Esophagus (tissue), 2 donors: ENCODE measurements around the gene STC2. TPM values are rescaled to one million over a fixed set of nuclear protein-coding genes. Genes with fewer than 3 reads are reported as not detected.

Experiments used
- H3K27ac ChIP-seq, 2 donors: one replicate each; pipeline ENCODE4 v1.5.1; 2013; ENCODE audit warnings: low read depth in 2 of 2, mild to moderate bottlenecking in 2 of 2, inconsistent platforms in 1 of 2, low read length in 1 of 2, moderate library complexity in 1 of 2
- H3K27me3 ChIP-seq, 2 donors: one replicate each; pipeline ENCODE4 v1.6.1; 2013; ENCODE audit warnings: low read length in 2 of 2, control low read depth in 1 of 2, mild to moderate bottlenecking in 1 of 2; ENCODE audit not compliant: insufficient read depth in 2 of 2, control insufficient read depth in 1 of 2
- H3K36me3 ChIP-seq, 2 donors: one replicate each; pipeline ENCODE4 v1.6.1; 2013; ENCODE audit warnings: low read length in 1 of 2; ENCODE audit not compliant: control insufficient read depth in 2 of 2, insufficient read depth in 2 of 2
- H3K4me1 ChIP-seq, 2 donors: one replicate each; pipeline ENCODE4 v1.6.1; 2013; ENCODE audit warnings: low read length in 1 of 2; ENCODE audit not compliant: control insufficient read depth in 2 of 2, insufficient read depth in 2 of 2
- H3K4me3 ChIP-seq, 2 donors: one replicate each; pipeline ENCODE4 v1.5.1; 2013; ENCODE audit warnings: low read length in 2 of 2, mild to moderate bottlenecking in 2 of 2, low read depth in 1 of 2, moderate library complexity in 1 of 2
- H3K9me3 ChIP-seq, 2 donors: one replicate each; pipeline ENCODE4 v1.6.1; 2013; ENCODE audit warnings: mild to moderate bottlenecking in 2 of 2, low read depth in 1 of 2, low read length in 1 of 2, moderate library complexity in 1 of 2; ENCODE audit not compliant: control insufficient read depth in 2 of 2, insufficient read depth in 1 of 2
- WGBS, 2 donors: extraction: QIAGEN DNeasy Blood & Tissue Kit; methylation state at CpG; one replicate each; pipeline ENCODE4 v1.1.7; 2013; 5-methylcytosine and 5-hydroxymethylcytosine counted together
- polyA plus RNA-seq, 2 donors: library from polyadenylated mRNA; stranded (reverse); fragments of 200-250 nt; gene quantifications; one replicate each; pipeline ENCODE4 v1.2.3, GENCODE V29; 2013
- donor health status: healthy with polysubstance abuse.
- donor health status: Bipolar disorder and iron deficiency.

STC2 gene
- polyA plus RNA-seq, 2 donors: 0.35 to 1.4 TPM

- Histone ChIP-seq H3K9me3 (no peaks in the 10 kb centered on the region), H3K36me3 (no peaks in the 10 kb centered on the region), H3K27me3 (no peaks in the 10 kb centered on the region), H3K27ac (no peak overlapping the region), H3K4me1 (peaks cover 3 to 6% of the 10 kb centered on the region in 2 donors), H3K4me3 (no peak overlapping the region)
- 77 to 80% methylated on average over 3 of the region's 3 CpGs for WGBS, 2 donors
These were observed 21.5 kb downstream of the STC2 start for GRCh38 chr5:173306695-173307094.

GRCh38 chr5:173304591-173304988 is 23.6 kb downstream of the STC2 start:
- Histone ChIP-seq H3K9me3 (no peaks in the 10 kb centered on the region), H3K4me3 (no peak overlapping the region), H3K4me1 (no peaks in the 10 kb centered on the region), H3K27ac (no peak overlapping the region), H3K27me3 (no peaks in the 10 kb centered on the region), H3K36me3 (no peaks in the 10 kb centered on the region)
- whole genome bisulfite sequencing, 2 donors: 73 to 82% methylated on average over 10 of the region's 10 CpGs

GRCh38 chr5:173303878-173304590 is 24.2 kb downstream of the STC2 start:
- H3K27me3 ChIP-seq: no peaks in the 10 kb centered on the region
- H3K4me3 ChIP-seq: no peak overlapping the region
- H3K9me3 ChIP-seq: no peaks in the 10 kb centered on the region
- no peaks in the 10 kb centered on the region for H3K36me3 ChIP-seq
- 75 to 81% methylated on average over 13 of the region's 13 CpGs for WGBS, 2 donors
- H3K27ac ChIP-seq: no peak overlapping the region
- no peaks in the 10 kb centered on the region for H3K4me1 ChIP-seq

GRCh38 chr5:173302546-173303155 is 25.6 kb downstream of the STC2 start:
- Histone ChIP-seq H3K36me3 (no peaks in the 10 kb centered on the region), H3K4me3 (no peak overlapping the region), H3K4me1 (no peaks in the 10 kb centered on the region), H3K27me3 (no peaks in the 10 kb centered on the region), H3K9me3 (no peaks in the 10 kb centered on the region), H3K27ac (no peak overlapping the region)
- WGBS, 2 donors: 58 to 62% methylated on average over 6 of the region's 6 CpGs

DNA sequence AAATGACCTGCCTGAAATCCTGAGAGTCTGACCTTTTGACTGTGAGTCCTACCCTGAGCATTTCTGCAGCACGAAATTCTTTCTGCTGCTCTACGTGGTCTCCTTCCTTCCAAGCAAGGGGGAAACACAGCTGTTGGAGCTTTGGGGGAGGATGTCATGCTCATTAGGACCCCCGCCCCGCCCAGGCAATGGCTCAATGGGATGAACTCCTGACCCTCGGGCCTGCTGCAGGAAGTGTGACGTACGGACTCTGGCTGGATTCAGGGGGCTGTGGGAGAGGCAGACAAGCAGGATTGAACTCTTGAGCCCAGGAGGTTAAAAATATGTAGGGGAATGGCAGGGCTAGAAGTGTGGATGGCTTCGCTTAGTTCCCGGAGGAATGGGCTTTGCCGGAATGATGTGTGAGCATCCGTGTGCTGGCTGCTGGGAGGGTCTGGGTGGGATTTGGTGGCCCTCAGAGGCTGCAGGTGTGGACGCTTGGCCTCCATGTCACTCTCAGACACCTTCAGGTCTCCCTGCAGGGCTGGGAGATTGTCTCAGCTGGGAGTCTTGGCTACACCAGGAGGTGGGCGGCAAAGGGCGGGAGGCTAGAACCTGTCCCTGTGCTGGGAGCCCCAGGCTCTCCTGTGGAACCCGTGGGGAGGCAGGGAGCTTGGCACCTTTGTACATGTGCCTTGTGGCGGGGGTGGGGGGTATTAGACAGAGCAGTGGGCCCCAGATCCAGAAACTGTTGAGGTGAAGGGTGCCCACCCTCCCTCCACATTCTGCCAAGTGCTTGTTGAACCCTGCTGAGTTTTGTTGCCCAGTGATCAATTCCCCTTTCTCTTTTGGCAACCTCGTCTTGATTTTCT is 26.3 kb downstream of the STC2 start:
- Histone ChIP-seq H3K4me1 (no peaks in the 10 kb centered on the region), H3K36me3 (no peaks in the 10 kb centered on the region), H3K27me3 (no peaks in the 10 kb centered on the region), H3K27ac (no peak overlapping the region), H3K9me3 (no peaks in the 10 kb centered on the region), H3K4me3 (no peak overlapping the region)
- WGBS, 2 donors: 56 to 68% methylated on average over 17 of the region's 17 CpGs

DNA sequence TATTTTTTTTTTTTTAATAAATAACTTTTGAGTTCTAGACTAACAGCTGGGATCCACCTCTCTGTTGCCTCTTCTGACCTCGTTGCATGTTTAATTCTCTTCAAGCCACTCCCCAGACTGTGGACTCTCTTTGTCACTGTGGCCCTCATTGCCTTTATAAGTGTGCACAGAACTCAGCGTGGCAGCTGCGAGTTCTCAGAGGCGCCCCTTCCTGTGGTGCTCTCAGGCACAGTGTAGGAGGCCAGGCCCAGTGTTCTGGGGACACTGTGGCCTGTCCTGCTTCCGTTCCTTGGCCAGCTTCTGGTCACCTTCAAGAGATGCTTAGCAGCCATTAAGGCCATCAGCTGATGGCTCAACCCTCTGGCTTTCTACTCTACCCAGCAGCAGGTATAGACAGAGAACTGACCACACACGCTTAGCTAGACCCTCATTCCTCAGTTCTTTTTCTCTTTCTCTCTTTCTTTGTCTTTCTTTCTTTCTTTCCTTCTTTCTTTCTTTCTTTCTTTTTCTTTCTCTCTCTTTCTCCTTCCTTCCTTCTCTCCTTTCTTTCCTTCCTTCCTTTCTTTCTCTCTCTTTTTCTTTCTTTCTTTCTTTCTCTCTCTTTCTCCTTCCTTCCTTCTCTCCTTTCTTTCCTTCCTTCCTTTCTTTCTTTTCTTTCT is 27.7 kb downstream of the STC2 start:
- Histone ChIP-seq H3K4me3 (no peak overlapping the region), H3K4me1 (no peaks in the 10 kb centered on the region), H3K9me3 (no peaks in the 10 kb centered on the region), H3K36me3 (no peaks in the 10 kb centered on the region), H3K27me3 (no peaks in the 10 kb centered on the region), H3K27ac (no peak overlapping the region)
- 88 to 93% methylated on average over 6 of the region's 6 CpGs for WGBS, 2 donors

- H3K27ac ChIP-seq: no peak overlapping the region
- H3K9me3 ChIP-seq: no peaks in the 10 kb centered on the region
- H3K4me3 ChIP-seq: no peak overlapping the region
- no peaks in the 10 kb centered on the region for H3K36me3 ChIP-seq
- no peaks in the 10 kb centered on the region for H3K27me3 ChIP-seq
- WGBS, 2 donors: 90 to 92% methylated on average over 7 of the region's 7 CpGs
- no peaks in the 10 kb centered on the region for H3K4me1 ChIP-seq
These were observed 28.4 kb downstream of the STC2 start for GRCh38 chr5:173299820-173300219.

GRCh38 chr5:173298213-173298926 is 29.8 kb downstream of the STC2 start:
- Histone ChIP-seq H3K9me3 (no peaks in the 10 kb centered on the region), H3K27me3 (no peaks in the 10 kb centered on the region), H3K36me3 (no peaks in the 10 kb centered on the region), H3K4me1 (peaks cover 0 to 3% of the 10 kb centered on the region in 2 donors), H3K27ac (no peak overlapping the region), H3K4me3 (no peak overlapping the region)
- 76 to 79% methylated on average over 19 of the region's 19 CpGs for WGBS, 2 donors

DNA sequence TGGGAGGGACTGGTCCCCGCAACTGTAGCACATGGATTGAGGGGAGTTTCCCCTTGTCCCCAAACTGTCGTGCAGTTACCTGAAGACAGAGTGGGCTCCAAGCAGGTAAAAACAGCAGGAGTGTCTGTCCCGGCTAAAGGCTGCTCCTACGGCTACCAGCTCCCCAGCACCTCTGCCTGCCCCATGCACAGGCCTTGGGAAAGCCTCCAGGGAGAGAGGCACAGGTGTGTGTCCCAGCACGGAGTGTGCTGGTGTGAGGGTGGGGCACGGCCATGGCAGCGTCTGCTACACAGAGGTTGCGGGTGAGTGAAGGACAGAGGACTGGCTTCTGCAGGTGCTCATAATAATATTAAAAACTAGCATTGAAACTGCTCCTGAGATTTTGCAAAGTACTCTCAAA is 30.4 kb downstream of the STC2 start:
- peaks cover 0 to 3% of the 10 kb centered on the region in 2 donors for H3K4me1 ChIP-seq
- WGBS, 2 donors: 64 to 78% methylated on average over 8 of the region's 8 CpGs
- no peaks in the 10 kb centered on the region for H3K9me3 ChIP-seq
- H3K27ac ChIP-seq: no peak overlapping the region
- no peaks in the 10 kb centered on the region for H3K27me3 ChIP-seq
- no peaks in the 10 kb centered on the region for H3K36me3 ChIP-seq
- no peak overlapping the region for H3K4me3 ChIP-seq
